ENCODE data around the gene TEX11.

- no peak for TF ChIP-seq CTCF (IDR thresholded peaks at IDR 0.05; ENCODE audit: low read depth, low read length)
- no peak for TF ChIP-seq EZH2phosphoT487 (IDR thresholded peaks at IDR 0.05; ENCODE audit: low read depth)
Observed at GRCh38 chrX:70535198-70535597, 373.3 kb downstream of the TEX11 start.

Measured in OCI-LY3 (cell line).